NCI-H2227 (cell line): ENCODE data around the gene DOCK11.

Experiments used
- DNase-seq: peaks from one replicate; lab custom pipeline; 2025; ENCODE audit not compliant: unreplicated experiment; lab: John Stamatoyannopoulos, UW

DOCK11 gene

GRCh38 chrX:118623062-118623461 is 127.4 kb downstream of the DOCK11 start:
- DNase-seq, result no peak

- DNase-seq, result no peak
Measured at GRCh38 chrX:118626346-118626745, 130.7 kb downstream of the DOCK11 start.

GRCh38 chrX:118627084-118627758 is 131.6 kb downstream of the DOCK11 start:
- DNase-seq, result peak; percentile 51

- no peak for DNase-seq
Measured at GRCh38 chrX:118630848-118631247, 135.2 kb downstream of the DOCK11 start.

- no peak for DNase-seq
Measured at GRCh38 chrX:118631586-118631985, 136.0 kb downstream of the DOCK11 start.

- DNase-seq, result no peak
Measured at GRCh38 chrX:118632862-118633261, 137.2 kb downstream of the DOCK11 start.

- no peak for DNase-seq
Measured at GRCh38 chrX:118633530-118633929, 137.9 kb downstream of the DOCK11 start.

- no peak for DNase-seq
Measured at GRCh38 chrX:118634336-118634735, 138.7 kb downstream of the DOCK11 start.

- DNase-seq, result no peak
Measured at GRCh38 chrX:118637997-118638396, 142.4 kb downstream of the DOCK11 start.

GRCh38 chrX:118644378-118644777 is 148.8 kb downstream of the DOCK11 start:
- peak; percentile 10 for DNase-seq

GRCh38 chrX:118652717-118653116 is 157.1 kb downstream of the DOCK11 start:
- DNase-seq, result no peak

GRCh38 chrX:118654331-118654730 is 158.7 kb downstream of the DOCK11 start:
- DNase-seq, result no peak

- no peak for DNase-seq
Measured at GRCh38 chrX:118655561-118656246, 160.1 kb downstream of the DOCK11 start.

GRCh38 chrX:118657413-118657812 is 161.8 kb downstream of the DOCK11 start:
- DNase-seq, result no peak

GRCh38 chrX:118660085-118660484 is 164.5 kb downstream of the DOCK11 start:
- no peak for DNase-seq

- no peak for DNase-seq
Measured at GRCh38 chrX:118665204-118665603, 169.6 kb downstream of the DOCK11 start.

- DNase-seq, result no peak
Measured at GRCh38 chrX:118666521-118666920, 170.9 kb downstream of the DOCK11 start.

- no peak for DNase-seq
Measured at GRCh38 chrX:118669435-118669834, 173.8 kb downstream of the DOCK11 start.

GRCh38 chrX:118675326-118675965 is 179.8 kb downstream of the DOCK11 start:
- no peak for DNase-seq

- peak; percentile 8 for DNase-seq
Measured at GRCh38 chrX:118675966-118676349, 180.3 kb downstream of the DOCK11 start.

- no peak for DNase-seq
Measured at GRCh38 chrX:118677318-118677717, 181.7 kb downstream of the DOCK11 start.

GRCh38 chrX:118679290-118679689 is 183.7 kb downstream of the DOCK11 start:
- no peak for DNase-seq
